ENCODE results near the gene PDE6G.

Gene PDE6G

DNA sequence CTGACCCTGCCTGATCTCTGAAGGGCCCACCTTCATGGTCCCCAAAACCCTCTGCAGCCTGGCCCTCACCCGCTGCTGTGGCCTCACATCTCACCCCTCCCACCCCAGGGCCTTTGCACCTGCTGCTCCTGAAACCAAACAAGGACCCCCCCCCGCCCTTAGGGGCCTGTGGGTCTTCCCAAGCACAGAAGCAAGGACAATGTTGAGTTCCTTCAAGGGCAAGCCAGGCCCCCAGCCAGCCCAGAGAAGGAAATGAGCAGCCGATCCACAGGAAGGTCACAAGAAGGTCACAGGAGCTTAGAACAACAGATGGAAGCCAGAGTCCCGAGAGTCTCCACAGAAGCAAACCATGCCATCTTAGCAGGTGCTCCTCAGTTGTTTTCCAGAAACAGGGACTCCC is 493 bp upstream of the PDE6G start:
- no peak for DNase-seq

DNA sequence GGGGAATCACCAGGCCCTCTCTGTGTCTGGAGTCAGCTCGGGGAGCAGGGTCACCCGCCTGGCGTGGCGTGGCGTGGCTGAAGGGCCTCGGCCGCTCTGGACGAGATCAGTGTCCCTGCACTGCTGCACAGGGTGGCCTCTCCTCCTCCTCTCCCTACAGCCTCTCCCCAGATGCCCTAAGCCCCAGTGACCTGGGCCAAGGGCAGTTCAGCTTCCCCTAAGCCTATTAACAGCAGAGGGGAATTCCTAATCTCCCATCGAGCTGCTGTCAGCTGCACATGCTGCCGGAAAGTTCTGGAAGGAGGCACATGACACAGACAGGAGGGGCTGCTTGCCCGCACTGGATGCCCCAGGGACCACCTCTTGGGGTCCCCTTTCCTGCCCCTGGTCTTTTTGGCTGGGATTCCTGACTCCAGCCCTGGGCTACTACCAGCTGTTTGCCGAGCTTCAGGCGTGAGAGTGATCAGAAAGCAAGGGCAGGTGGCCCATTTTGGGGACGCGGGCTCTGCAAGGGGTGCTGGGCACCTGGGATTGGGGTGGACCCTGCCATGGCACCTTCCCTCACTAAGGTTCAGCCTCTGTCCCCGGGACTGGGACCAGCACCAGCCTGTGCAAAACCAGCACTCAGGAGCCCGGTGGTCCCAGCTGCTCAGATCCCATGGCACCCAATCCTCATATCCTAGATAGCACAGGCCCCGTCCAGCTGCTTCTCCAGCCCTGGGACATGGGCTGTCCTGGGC is 794 bp downstream of the PDE6G start:
- no peak for DNase-seq

DNA sequence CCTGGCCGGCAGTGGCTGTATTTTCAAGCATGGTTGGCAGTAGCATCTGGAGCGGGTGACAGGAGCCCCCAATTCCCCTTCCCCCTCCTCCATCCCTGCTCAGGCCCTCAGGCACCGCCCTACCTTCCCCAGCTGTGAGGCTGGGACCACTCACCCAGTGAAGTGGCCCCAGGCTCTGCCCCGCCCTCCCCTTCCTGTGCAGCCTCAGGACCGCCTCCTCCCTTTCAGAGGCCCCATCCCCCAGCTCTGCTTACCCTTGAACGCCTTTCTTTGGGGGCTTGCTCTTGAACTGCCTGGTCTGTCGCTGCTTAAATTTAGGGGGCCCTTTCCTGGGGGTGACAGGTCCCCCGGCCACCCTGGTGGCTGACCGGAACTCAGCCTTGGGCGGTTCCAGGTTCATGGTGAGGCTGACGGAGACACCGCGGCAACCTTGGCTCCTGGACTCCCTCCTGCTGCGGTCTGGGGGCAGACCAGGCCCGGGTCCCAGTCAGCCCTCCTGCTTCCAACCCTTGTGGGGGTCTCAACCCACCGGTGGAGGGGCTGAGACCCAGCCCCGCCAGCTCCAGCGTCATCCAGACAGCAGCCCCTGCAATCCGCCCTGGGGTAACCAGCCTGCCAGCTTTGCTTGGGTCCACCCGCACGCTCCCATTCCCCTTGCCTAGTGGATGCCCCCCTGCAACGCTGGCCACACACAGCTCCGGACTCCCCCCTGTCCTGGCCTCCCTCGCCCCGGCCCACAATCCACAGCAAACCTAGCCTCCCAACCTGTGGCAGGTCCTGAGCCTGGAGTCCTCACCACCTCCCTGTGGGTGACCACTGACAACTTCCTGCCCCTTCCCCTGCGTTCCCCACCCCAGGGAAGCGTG is 3.2 kb downstream of the PDE6G start:
- DNase-seq, result no peak

DNA sequence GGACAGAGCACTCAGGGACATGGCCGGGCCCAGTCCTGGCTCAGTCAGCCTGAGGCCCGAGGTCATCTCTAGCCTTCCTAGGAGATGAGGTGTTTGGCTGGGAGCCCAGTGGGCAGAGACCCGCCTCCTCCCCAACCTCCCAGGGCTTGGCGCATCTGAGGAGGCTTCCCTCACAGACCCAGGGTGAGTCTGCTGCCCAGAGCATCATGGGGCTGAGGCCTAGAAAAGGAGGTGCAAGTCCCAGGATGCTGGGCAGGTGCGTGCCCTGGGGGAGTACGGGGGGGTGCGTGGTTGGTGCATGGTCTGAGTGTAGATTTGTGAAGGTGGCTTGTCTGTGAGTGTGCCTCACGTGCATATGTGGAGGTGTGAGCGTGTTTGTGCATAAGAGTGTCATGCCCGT is 4.7 kb downstream of the PDE6G start:
- DNase-seq, result no peak

DNA sequence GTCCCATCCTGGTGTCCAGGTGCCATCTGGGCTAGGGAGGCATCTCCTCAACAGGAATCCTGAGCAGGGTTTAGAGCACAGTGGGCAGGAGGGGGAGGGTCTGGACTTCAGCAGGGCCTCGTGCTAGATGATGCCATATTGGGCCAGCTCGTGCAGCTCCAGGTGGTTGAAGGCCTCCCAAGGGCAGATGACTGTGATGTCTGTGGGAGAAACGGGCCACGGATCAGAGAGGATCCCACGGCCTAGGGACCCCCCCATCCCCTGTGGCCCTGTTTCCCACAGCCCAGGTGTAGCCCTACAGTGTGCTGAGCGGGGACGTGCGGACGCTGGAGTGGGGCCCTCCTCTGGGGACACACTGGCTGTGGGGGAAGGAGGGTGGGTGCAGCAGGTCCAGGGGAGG is 5.4 kb downstream of the PDE6G start:
- no peak for DNase-seq

DNA sequence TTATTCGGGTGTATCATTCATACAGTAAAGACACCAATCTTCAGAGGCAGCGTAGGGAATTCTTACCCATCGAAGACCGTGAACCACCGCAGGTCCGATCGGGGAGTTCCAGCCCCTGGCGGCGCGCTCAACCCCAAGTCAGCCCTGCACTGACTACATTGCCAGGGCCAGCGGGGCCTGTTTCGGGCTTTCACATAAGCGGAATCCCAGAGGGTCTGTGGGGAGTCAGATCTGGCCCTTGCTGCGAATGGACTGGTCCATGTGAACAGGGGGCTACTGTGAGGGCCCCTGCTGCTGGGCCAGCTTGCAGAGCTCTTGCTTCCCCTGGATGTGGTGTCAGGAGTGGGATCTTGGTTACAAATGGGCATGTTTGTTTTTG is 7.6 kb downstream of the PDE6G start:
- no peak for DNase-seq

DNA sequence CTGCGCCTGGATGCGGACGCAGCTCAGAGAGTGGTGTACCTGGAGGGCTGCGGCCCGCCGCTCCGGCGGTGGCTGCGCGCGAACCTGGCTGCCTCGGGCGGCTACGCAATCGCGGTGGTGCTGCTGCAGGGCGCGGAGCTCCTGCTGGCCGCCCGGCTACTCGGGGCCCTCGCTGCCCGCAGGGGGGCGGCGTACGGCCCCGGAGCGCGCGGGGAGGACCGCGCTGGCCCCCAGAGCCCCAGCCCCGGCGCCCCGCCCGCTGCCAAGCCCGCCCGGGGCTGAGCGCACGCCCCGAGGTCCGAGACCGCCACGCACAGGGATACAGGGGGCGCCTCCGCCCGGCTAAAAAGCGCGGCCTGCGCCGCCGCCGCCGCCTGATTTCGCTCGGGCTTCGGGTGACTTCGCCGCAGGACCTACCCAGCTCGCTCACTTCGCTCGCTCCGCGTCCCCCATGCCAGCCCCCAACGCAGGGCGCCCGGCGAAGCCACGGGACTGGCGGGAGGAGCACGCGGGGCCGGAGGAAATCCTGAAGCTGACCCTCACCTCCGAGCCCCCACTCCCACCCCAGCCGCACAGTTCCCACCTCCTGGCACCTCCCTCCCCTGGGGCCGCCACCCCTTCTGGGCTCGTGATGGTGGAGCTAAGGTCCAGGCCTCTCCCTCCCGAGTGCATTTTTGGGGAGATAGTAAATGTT is 8.2 kb downstream of the PDE6G start:
- no peak for DNase-seq

DNA sequence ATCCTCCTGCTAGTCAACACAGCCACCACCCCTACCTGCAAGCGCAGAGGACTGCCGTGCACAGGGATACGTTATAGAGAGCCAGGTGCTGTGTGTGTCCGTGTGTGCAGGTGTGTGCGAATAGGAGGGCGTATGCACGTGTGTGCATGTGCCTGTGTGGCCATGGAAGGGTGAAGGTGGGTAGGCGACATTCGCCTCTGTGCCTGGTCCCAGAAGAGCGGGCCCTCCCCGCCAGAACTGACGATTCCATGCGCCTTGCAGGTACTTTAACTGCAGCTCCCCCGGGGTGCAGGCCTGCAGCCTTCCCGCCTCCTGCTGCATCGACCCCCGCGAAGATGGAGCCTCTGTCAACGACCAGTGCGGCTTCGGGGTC is 8.7 kb downstream of the PDE6G start:
- no peak for DNase-seq

DNA sequence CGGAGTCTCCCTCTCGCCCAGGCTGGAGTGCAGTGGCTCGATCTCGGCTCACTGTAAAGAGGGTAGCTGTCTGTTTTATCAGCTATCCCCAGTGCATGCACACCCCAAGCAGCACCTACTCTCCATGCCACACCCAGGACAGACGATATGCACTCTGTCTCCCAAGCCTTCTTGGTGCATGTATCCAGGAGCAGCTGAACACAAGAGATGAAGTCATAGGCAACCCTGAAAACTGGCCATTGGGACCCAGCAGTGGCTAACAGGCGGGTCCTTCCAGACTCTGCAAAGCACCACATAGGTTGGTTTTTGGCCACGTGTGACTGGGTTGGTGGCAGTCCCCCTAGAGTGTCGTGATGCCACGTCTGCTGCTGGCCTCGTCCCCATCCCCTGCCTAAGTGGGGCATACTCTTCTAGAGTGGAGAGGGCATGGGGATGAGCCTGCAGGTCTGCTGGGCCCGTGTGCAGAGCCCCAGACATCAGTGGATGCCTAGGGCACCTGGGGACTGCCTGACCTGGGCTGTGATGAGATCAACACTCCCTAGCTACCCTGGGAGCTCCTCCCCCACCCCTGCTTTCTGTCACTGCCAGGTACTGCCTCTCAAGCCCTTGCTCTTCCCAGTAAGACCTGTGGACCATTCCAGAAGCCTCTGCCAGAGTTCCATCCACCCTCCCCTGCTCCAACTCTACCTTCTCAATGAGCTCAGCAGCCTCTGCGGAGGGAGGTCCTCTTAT is 9.3 kb downstream of the PDE6G start:
- no peak for DNase-seq

DNA sequence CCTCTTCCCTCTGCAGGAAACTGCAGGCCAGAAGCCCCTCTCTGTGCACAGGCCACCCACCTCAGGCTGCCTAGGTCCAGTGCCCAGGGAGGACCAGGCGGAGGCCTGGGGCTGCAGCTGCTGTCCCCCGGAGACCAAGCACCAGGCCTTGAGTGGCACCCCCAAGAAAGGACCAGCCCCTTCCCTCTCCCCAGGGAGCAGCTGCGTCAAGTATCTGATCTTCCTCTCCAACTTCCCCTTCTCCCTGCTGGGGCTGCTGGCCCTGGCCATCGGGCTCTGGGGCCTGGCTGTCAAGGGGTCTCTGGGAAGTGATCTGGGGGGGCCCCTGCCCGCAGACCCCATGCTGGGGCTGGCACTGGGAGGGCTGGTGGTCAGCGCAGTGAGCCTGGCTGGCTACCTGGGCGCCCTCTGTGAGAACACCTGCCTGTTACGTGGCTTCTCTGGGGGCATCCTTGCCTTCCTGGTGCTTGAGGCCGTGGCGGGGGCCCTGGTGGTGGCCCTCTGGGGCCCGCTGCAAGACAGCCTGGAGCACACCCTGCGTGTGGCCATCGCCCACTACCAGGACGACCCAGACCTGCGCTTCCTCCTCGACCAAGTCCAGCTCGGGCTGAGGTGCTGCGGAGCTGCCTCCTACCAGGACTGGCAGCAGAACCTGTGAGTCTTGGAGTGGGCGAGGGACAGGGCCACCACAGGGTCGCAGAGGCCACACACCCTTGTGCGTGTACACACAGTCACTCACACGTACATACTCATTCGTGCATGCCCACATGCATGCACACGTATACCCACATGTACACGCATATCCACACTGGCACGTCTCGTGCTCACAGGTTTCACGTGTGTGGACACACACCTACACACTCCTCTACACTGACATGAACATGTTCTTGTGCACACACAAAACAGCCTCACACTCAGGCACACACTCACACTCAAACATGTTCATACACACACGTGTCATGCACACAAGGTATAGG is 11.1 kb downstream of the PDE6G start:
- no peak for DNase-seq

DNA sequence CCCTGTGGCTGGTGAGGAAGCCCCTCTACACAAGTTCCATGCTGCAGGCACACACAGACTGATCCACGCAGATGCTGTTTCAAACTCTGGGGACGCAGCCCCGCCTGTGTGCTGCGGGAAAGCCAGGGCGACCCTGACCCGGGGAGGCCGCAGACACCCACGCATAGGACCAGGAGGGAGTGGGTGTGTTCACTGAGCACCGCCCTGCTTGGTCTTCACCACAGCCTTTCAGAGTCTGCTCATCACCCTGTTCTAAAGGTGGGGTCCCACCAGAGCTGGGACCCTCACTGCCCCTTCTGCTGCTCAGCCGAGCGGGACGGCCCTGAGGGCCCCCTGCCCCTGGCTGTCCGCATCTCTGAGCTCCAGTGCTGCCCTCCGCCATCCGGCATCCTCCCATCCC is 11.8 kb downstream of the PDE6G start:
- no peak for DNase-seq

DNA sequence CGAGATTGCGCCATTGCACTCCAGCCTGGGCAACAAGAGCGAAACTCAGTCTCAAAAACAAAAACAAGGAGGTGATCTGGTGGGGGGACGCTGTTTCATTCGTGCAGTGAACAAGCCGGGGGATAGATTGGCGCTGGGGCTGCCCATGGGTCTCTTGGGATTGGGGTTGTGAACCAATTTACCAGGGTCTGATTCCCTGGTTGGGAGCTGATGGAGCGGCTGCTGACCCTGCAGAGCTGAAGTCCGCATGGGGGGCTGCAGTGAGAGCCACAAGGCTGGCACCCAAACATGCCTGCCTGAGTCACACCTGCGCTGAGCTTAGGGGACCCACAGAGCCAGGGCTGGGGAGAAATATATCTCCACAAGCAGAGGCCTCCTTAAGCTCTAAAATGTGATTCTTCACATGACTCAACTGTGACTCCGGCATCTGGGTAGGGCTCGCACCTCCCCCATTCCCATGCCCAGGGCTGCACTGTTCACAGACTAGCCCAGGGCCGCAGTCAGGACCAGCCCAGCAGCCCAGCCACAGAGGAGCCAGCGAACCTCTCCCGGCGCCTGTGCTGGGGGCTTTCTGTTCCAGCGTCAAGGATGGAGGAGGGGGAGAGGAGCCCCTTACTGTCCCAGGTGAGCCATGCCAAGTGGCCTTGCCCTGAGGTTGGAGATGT is 14.4 kb downstream of the PDE6G start:
- no peak for DNase-seq

DNA sequence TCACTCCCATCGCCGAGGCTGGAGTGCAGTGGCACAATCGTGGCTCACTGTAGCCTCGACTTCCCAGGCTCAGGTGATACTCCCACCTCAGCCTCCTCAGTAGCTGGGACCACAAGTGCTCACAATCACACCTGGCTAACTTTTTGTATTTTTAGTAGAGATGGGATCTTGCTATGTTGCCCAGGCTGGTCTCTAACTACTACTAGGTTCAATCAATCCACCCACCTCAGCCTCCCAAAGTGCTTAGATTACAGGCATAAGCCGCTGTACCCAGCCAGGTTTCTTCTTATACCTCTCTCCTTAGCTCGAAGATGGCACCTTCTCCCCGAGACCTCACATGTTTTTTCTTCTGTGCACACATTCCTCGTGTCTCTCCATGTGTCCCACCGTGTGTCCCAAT is 16.3 kb downstream of the PDE6G start:
- DNase-seq, result no peak

DNA sequence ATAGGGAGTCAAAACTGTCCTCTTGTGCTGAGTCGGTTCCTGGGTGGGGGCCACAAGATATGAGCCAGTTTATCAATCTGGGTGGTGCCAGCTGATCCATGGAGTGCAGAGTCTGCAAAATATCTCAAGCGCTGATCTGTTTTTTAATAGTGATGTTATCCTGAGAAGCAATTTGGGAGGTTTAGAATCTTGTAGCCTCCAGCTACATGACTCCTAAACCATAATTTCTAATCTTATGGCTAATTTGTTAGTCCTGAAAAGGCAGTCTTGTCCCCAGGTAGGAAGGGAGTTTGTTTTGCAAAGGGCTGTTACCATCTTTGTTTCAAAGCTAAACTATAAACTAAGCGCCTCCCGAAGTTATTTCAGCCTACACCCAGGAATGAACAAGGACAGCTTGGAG is 17.7 kb downstream of the PDE6G start:
- DNase-seq, result no peak

DNA sequence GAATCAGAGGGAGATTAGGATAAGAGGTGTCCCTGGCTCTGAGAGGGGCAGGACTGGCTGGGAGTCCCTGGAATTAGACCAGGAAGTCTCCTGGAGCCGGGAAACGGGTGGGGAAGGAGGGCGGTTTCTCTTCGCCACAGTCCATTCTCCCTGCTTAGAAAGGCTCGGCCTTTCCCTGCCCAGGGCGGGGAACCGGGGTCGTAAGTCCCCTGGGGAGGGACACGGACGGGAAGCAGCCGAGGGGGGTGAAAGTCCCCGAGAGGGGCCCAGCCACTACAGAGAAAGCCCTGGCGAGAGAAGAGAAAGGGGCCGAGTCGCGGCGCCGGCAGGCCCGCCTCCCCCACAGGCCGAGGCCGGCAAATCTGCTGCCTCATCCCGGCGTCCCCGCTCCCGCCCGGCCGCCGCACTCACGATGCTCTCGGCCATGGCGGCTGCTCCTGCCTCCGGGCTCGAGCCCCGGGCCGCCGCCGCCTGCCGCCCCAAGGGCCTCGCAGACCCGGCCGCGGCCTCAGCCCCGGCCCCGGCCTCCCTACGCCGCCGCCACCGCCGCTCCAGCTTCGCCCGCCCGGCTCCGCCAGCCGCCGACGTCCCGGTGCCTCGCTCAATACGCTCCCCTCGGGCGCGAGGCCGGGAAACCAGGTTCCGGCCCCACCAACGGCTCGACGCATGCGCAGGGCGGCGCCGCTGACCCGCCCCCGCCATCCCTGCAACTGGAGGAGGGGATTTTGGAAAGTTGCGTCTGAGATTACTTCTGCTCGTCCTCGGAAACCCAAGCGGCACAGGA is 19.6 kb downstream of the PDE6G start, which contains the start of the genes NPLOC4 and TSPAN10:
Gene NPLOC4 (minus strand): TSS at position 608 of the 784 bp plus-strand sequence. CDS start 182 bp downstream, at position 426.
Gene TSPAN10 (plus strand): TSS at position 692 of the 784 bp plus-strand sequence. CDS start 5,217 bp downstream, outside the sequence.
- DNase-seq, result peak; percentile 73 to 82

DNA sequence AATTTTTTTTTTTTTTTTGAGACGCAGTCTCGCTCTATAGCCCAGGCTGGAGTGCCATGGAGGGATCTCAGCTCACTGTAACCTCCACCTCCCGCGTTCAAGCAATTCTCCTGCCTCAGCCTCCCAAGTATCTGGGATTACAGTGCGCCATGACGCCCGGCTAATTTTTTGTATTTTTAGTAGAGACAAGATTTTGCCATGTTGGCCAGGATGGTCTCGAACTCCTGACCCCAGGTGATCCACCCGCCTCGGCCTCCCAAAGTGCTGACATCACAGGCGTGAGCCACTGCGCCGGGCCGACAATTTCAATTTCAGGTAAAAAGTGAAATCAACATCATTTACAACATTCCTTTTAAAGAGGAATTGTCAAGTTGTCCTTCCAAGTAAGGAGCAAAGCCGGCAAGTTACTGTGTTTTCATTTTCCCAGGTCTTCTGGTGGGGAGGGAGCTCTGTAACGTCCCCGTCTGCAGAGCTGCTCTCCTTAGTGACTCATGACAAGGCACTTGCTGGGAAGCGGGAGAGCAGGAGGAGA is 20.3 kb downstream of the PDE6G start:
- DNase-seq, result no peak

DNA sequence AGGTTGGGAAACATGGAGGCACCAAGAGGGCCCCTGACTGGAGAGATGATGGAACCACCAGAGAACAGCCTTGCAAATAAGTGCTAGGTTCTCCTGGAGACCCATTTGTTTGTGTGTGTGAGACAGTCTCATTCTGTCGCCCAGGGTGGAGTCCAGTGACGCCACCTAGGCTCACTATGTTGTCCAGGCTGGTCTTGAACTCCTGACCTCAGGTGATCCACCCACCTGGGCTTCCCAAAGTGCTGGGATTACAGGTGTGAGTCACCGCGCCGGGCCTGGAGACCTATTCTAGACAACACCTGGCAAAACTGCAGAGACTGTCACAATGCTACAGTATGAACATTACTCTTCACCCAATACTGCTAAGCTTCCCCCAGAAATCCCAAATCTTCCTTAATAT is 20.9 kb downstream of the PDE6G start:
- no peak for DNase-seq

DNA sequence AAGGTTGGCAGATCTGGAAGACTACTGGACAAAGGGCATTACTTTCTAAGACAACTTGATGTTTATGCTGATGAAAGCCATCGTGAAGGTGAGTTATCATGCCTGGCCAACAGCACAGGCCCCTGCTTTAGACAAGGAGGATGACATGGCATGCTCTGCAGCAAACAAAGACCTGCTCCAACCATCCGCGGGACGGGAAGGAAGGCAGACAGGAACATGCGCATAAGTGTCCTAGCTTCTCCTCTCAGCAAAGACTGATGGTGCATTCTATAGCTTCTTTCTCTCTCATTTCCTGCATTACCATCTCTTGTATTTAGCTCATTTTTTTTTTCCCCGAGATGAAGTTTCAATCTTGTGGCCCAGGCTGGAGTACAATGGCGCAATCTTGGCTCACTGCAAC is 24.9 kb downstream of the PDE6G start:
- DNase-seq, result no peak

DNA sequence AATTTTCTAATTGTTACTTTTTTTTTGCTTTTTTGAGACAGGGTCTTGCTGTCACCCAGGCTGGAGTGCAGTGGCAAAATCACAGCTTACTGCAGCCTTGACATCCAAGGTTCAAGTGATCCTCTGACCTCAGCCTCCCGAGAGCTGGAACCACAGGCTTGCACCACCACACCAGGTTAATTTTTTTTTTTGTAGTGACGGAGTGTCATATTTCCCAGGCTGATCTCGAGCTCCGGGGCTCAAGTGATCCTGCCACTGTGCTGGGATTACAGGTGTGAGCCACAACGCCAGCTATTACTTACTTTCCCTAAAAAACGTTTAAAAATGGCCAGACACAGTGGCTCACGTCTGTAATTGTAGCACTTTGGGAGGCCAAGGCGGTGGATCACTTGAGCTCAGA is 26.1 kb downstream of the PDE6G start:
- DNase-seq, result no peak
